Endothelial cell (in vitro differentiated cells): ENCODE results near the gene RAX2. TPM values are rescaled to one million over a fixed set of nuclear protein-coding genes. Genes with fewer than 3 reads are reported as not detected.

ENCODE experiments used
- DNase-seq: peaks from one replicate; pipeline ENCODE4 v3.0.0; 2021; ENCODE audit warnings: low spot score
- H3K27ac Mint-ChIP-seq: one replicate; pipeline ENCODE4 v1.8.0; 2021; ENCODE audit warnings: mixed read lengths, inconsistent platforms; ENCODE audit not compliant: unreplicated experiment
- H3K27me3 Mint-ChIP-seq: one replicate; pipeline ENCODE4 v1.8.0; 2021; ENCODE audit warnings: mild to moderate bottlenecking, moderate library complexity, mixed read lengths, inconsistent platforms; ENCODE audit not compliant: unreplicated experiment
- H3K36me3 Mint-ChIP-seq: one replicate; pipeline ENCODE4 v1.8.0; 2021; ENCODE audit warnings: mild to moderate bottlenecking, low read depth, mixed read lengths, inconsistent platforms; ENCODE audit not compliant: unreplicated experiment
- H3K4me1 Mint-ChIP-seq: one replicate; pipeline ENCODE4 v1.8.0; 2021; ENCODE audit warnings: mild to moderate bottlenecking, mixed read lengths, inconsistent platforms; ENCODE audit not compliant: unreplicated experiment
- H3K4me3 Mint-ChIP-seq: one replicate; pipeline ENCODE4 v1.8.0; 2021; ENCODE audit warnings: mild to moderate bottlenecking, mixed read lengths, inconsistent platforms; ENCODE audit not compliant: unreplicated experiment
- H3K9me3 Mint-ChIP-seq: one replicate; pipeline ENCODE4 v1.8.0; 2021; ENCODE audit warnings: mixed read lengths, inconsistent platforms; ENCODE audit not compliant: unreplicated experiment
- CTCF ChIP-seq: fragments of 200-600 bp; sonication (generic); IDR thresholded peaks from one replicate; pipeline ENCODE4 v1.5.0; 2021; ENCODE audit warnings: antibody characterized with exemption; ENCODE audit not compliant: unreplicated experiment
- total RNA-seq: library from RNA; stranded (reverse); fragmentation: NEBNext Ultra II Directional; extraction: Animal tissue kit (Norgen Biotek cat#: 25700); gene quantifications from one replicate; pipeline ENCODE4 v1.2.1, GENCODE V29; 2021; ENCODE audit not compliant: unreplicated experiment

The RAX2 gene
- total RNA-seq, 1 donor from 2014 or later: not detected

- Mint-ChIP-seq H3K4me3 (no peak overlapping the region), H3K27ac (no peak overlapping the region)
- TF ChIP-seq CTCF: no peak
These were observed 21.8 kb downstream of the RAX2 start for GRCh38 chr19:3750211-3750610.

GRCh38 chr19:3748965-3749364, 23.1 kb downstream of the RAX2 start:
- no peaks in the 10 kb centered on the region for H3K36me3 Mint-ChIP-seq
- no peaks in the 10 kb centered on the region for H3K27me3 Mint-ChIP-seq
- H3K4me1 Mint-ChIP-seq: no peaks in the 10 kb centered on the region
- H3K9me3 Mint-ChIP-seq: no peaks in the 10 kb centered on the region
- no peak for DNase-seq
- no peak overlapping the region for H3K4me3 Mint-ChIP-seq
- no peak overlapping the region for H3K27ac Mint-ChIP-seq
- TF ChIP-seq CTCF: no peak

More at GRCh38 chr19:3750211-3750610, 21.8 kb downstream of the RAX2 start:
- Mint-ChIP-seq H3K9me3 (no peaks in the 10 kb centered on the region), H3K36me3 (peaks cover 6% of the 10 kb centered on the region), H3K4me1 (no peaks in the 10 kb centered on the region), H3K27me3 (no peaks in the 10 kb centered on the region)
- DNase-seq: no peak

DNA sequence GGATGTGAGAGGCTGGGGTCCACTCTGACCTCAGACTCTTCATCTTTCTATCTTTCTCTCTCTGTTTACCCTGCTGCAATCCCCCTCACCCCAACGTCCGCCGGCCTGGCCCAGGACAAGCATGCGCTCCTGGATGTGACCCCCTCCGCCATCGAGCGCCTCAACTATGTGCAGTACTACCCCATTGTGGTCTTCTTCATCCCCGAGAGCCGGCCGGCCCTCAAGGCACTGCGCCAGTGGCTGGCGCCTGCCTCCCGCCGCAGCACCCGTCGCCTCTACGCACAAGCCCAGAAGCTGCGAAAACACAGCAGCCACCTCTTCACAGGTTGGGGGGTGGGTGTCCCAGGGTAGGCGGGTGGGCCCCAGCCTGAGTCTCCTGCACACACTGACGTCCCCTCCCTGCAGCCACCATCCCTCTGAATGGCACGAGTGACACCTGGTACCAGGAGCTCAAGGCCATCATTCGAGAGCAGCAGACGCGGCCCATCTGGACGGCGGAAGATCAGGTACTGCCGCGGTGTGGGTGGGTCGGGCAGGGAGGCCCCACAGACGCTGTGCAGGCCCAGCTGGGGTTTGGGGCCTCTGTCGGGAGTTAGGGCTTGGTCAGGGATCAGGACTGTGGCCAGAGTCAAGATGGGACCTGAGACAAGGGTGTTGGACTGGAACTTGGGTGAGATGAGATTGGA, 25.5 kb downstream of the RAX2 start:
- H3K9me3 Mint-ChIP-seq: no peaks in the 10 kb centered on the region
- H3K4me1 Mint-ChIP-seq: no peaks in the 10 kb centered on the region
- H3K27ac Mint-ChIP-seq: no peak overlapping the region
- DNase-seq: no peak
- no peaks in the 10 kb centered on the region for H3K36me3 Mint-ChIP-seq
- TF ChIP-seq CTCF: no peak
- H3K4me3 Mint-ChIP-seq: no peak overlapping the region
- peaks cover 1% of the 10 kb centered on the region for H3K27me3 Mint-ChIP-seq

DNA sequence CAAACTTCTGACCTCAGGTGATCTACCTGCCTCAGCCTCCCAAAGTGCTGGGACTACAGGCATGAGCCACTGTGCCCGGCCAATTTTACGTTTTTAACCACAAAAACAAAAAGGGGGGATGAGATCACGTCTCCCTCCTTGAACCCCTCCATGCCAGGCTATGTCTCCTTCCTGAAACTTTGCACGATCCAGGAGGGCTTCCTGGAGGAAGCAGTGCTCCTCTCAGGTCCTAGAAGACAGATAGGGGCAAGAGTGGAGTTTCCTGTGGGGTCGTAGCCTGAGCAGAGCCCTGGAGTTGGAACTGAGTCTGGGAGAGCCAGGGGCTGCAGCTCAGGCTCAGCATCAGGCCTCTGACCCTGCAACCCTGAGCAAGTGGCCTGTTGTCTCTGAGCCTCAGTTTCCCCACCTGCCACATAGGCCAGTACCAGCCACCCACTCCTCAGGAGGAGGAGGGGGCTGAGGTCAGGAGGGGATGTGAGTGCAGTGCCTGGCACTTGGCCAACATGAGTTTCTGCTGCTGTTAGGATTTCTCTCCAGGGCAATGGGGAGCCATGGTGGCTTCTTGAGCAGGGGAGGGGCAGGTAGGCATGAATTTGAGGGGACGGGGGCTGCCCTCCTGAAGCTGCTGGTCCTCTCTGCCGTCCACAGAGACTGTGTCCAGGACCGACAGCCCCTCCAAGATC, 26.5 kb downstream of the RAX2 start:
- Mint-ChIP-seq H3K27ac (no peak overlapping the region), H3K27me3 (peaks cover 1% of the 10 kb centered on the region), H3K9me3 (no peaks in the 10 kb centered on the region), H3K4me3 (no peak overlapping the region), H3K4me1 (no peaks in the 10 kb centered on the region), H3K36me3 (no peaks in the 10 kb centered on the region)
- no peak for TF ChIP-seq CTCF
- DNase-seq: no peak

DNA sequence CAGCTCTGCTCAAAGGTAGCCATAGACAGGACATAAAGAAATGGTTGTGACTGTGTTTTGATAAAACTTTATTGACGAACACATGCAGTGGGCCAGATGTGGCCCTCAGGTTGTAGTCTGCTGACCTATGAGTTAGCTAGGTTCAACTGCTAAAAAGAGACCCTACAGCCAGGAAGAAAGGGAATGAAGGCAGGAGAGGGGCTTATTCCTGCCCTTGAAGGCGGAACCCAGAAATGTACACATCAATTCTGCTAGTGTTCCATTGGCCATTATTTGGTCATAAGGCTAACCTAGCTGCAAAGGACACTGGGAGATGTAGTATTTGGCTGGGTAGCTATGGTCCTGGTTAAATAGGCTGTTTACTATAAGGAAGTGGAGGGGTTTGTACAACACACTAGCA, 28.5 kb downstream of the RAX2 start:
- Mint-ChIP-seq H3K27ac (no peak overlapping the region), H3K4me3 (no peak overlapping the region), H3K4me1 (no peaks in the 10 kb centered on the region), H3K36me3 (no peaks in the 10 kb centered on the region), H3K9me3 (no peaks in the 10 kb centered on the region), H3K27me3 (peaks cover 1% of the 10 kb centered on the region)
- no peak for TF ChIP-seq CTCF
- DNase-seq: no peak
